ENCODE data around the gene PDE4B. TPM values are rescaled to one million over a fixed set of nuclear protein-coding genes. Genes with fewer than 3 reads are reported as not detected.

The PDE4B gene
- total and polyA plus RNA-seq, 10 of the 15 experiments (the other 5 are each of a cell fraction or from before 2014, with no cell fraction given), result 3.0 to 13.2 (median 5.7) TPM

DNA sequence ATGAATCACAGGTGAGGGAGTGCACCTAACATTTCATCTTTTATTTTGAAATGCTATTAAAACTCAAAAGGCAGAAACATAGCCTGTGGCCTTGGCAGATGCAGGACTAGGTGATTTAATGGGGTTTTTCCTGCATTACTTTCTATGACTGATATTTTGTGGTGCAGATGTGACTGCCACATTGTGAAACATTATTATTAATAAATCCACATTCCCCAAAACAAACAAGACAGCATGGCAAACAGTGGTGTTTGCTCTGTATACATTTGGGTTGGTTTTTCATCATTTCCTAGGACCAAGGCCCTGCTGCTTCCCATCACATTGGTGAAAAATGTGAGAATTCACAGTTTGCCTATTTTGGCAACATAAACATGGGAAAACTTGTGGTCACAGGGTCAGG is 493.6 kb downstream of the PDE4B start:
- H2AFZ ChIP-seq (ENCODE audit: control insufficient read depth, low read depth, low read length), result no peak overlapping the region
- H3K9ac ChIP-seq (ENCODE audit: control insufficient read depth, insufficient read depth, low read length), result no peak overlapping the region
- no peaks in the 10 kb centered on the region; the same call in 2 of the 3 replicates for H3K9me3 ChIP-seq (replicated peaks; ENCODE audit: control insufficient read depth, insufficient read depth, low read length)
- RAD21 ChIA-PET (ENCODE audit: unreplicated experiment), result interaction anchor here (1.0 to 1.6 kb wide), 5 partner anchors 10 to 64 kb away, joined by 3 to 7 read pairs (median 4); no protein-coding TSS in a partner anchor
- FAIRE-seq (no peak), DNase-seq (ENCODE audit: low read depth, low spot score) (no peak), ATAC-seq (no peak)
- no TSS peak for BruUV-seq (replicated peaks)
- H3K27me3 ChIP-seq (replicated peaks in 1 of 2; ENCODE audit: control insufficient read depth in 2 of 2, insufficient read depth in 2 of 2, low read length in 1 of 2), result no peaks in the 10 kb centered on the region
- POLR2A ChIA-PET, result interaction anchor here (0.8 to 1.2 kb wide), 3 partner anchors 15 to 56 kb away, joined by 3 to 5 read pairs (median 3); no protein-coding TSS in a partner anchor
- H3K27ac ChIP-seq (ENCODE audit: control insufficient read depth, insufficient read depth), result no peak overlapping the region
- no peaks in the 10 kb centered on the region for H3K36me3 ChIP-seq (ENCODE audit: control insufficient read depth in 2 of 2, insufficient read depth in 2 of 2, low read length in 1 of 2)
- no peaks in the 10 kb centered on the region for H3K79me2 ChIP-seq (ENCODE audit: control insufficient read depth, insufficient read depth, low read length)
- H4K20me1 ChIP-seq (ENCODE audit: control insufficient read depth, insufficient read depth), result no peaks in the 10 kb centered on the region
- H3K4me1 ChIP-seq (ENCODE audit: control insufficient read depth, insufficient read depth, low read length), result peaks cover 25% of the 10 kb centered on the region
- CTCF ChIA-PET, result interaction anchor here (1.6 to 2.2 kb wide), 4 partner anchors 12 to 160 kb away, joined by 5 to 6 read pairs (median 5); no protein-coding TSS in a partner anchor
- intact Hi-C loops (cut with micrococcal nuclease; ENCODE audit: unreplicated experiment) (loop anchor here (10.0 kb wide), 2 partner anchors 1048 to 1322 kb away; partner anchors contain the start of gene JAK1), in situ Hi-C loops (cut with MboI) (loop anchor here (25.0 kb wide), 2 partner anchors 876 to 1051 kb away; partner anchors contain the start of gene IL23R)
- H3K4me3 ChIP-seq, result no peak overlapping the region
- SMC1A ChIA-PET (ENCODE audit: uncharacterized antibody, unreplicated experiment), result interaction anchor here (0.7 to 18.6 kb wide), 8 partner anchors 10 to 158 kb away, joined by 3 to 290 read pairs (median 4); no protein-coding TSS in a partner anchor
- H3K4me2 ChIP-seq (ENCODE audit: control insufficient read depth, insufficient read depth), result no peak overlapping the region
- no peak for TF ChIP-seq GABPA (IDR thresholded peaks at IDR 0.05; ENCODE audit: low read depth)
- TF ChIP-seq KLF5 (IDR thresholded peaks at IDR 0.05; ENCODE audit: partially characterized antibody), result no peak
- TF ChIP-seq MEF2B (IDR thresholded peaks at IDR 0.05; ENCODE audit: partially characterized antibody, poor library complexity, severe bottlenecking), result no peak
- TF ChIP-seq RUNX3 (IDR thresholded peaks at IDR 0.05; ENCODE audit: low read length), result no peak
- TF ChIP-seq, protein P1, sequence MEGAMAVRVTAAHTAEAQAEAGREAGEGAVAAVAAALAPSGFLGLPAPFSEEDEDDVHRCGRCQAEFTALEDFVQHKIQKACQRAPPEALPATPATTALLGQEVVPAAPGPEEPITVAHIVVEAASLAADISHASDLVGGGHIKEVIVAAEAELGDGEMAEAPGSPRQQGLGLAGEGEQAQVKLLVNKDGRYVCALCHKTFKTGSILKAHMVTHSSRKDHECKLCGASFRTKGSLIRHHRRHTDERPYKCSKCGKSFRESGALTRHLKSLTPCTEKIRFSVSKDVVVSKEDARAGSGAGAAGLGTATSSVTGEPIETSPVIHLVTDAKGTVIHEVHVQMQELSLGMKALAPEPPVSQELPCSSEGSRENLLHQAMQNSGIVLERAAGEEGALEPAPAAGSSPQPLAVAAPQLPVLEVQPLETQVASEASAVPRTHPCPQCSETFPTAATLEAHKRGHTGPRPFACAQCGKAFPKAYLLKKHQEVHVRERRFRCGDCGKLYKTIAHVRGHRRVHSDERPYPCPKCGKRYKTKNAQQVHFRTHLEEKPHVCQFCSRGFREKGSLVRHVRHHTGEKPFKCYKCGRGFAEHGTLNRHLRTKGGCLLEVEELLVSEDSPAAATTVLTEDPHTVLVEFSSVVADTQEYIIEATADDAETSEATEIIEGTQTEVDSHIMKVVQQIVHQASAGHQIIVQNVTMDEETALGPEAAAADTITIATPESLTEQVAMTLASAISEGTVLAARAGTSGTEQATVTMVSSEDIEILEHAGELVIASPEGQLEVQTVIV (IDR thresholded peaks at IDR 0.05; ENCODE audit: borderline replicate concordance, partially characterized antibody), result no peak
- TF ChIP-seq, protein P2, sequence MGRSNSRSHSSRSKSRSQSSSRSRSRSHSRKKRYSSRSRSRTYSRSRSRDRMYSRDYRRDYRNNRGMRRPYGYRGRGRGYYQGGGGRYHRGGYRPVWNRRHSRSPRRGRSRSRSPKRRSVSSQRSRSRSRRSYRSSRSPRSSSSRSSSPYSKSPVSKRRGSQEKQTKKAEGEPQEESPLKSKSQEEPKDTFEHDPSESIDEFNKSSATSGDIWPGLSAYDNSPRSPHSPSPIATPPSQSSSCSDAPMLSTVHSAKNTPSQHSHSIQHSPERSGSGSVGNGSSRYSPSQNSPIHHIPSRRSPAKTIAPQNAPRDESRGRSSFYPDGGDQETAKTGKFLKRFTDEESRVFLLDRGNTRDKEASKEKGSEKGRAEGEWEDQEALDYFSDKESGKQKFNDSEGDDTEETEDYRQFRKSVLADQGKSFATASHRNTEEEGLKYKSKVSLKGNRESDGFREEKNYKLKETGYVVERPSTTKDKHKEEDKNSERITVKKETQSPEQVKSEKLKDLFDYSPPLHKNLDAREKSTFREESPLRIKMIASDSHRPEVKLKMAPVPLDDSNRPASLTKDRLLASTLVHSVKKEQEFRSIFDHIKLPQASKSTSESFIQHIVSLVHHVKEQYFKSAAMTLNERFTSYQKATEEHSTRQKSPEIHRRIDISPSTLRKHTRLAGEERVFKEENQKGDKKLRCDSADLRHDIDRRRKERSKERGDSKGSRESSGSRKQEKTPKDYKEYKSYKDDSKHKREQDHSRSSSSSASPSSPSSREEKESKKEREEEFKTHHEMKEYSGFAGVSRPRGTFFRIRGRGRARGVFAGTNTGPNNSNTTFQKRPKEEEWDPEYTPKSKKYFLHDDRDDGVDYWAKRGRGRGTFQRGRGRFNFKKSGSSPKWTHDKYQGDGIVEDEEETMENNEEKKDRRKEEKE (IDR thresholded peaks at IDR 0.05), result no peak
- TF ChIP-seq MEF2A (IDR thresholded peaks at IDR 0.05; ENCODE audit: insufficient read depth, low read depth, low read length), result no peak
- TF ChIP-seq NR2C1 (IDR thresholded peaks at IDR 0.05), result no peak
- TF ChIP-seq, protein P3, sequence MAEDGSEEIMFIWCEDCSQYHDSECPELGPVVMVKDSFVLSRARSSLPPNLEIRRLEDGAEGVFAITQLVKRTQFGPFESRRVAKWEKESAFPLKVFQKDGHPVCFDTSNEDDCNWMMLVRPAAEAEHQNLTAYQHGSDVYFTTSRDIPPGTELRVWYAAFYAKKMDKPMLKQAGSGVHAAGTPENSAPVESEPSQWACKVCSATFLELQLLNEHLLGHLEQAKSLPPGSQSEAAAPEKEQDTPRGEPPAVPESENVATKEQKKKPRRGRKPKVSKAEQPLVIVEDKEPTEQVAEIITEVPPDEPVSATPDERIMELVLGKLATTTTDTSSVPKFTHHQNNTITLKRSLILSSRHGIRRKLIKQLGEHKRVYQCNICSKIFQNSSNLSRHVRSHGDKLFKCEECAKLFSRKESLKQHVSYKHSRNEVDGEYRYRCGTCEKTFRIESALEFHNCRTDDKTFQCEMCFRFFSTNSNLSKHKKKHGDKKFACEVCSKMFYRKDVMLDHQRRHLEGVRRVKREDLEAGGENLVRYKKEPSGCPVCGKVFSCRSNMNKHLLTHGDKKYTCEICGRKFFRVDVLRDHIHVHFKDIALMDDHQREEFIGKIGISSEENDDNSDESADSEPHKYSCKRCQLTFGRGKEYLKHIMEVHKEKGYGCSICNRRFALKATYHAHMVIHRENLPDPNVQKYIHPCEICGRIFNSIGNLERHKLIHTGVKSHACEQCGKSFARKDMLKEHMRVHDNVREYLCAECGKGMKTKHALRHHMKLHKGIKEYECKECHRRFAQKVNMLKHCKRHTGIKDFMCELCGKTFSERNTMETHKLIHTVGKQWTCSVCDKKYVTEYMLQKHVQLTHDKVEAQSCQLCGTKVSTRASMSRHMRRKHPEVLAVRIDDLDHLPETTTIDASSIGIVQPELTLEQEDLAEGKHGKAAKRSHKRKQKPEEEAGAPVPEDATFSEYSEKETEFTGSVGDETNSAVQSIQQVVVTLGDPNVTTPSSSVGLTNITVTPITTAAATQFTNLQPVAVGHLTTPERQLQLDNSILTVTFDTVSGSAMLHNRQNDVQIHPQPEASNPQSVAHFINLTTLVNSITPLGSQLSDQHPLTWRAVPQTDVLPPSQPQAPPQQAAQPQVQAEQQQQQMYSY (CRISPR knock-in tag; IDR thresholded peaks at IDR 0.05), result no peak
- TF ChIP-seq FOS (IDR thresholded peaks at IDR 0.05; ENCODE audit: borderline replicate concordance, extremely low read depth, insufficient read length), result no peak

Measured in GM12878 (cell line).